Activated naive CD4-positive, alpha-beta T cell treated with anti-CD3 and anti-CD28 coated beads for 36 hours (primary cell): Measurements from ENCODE around the gene CYBB. TPM values are rescaled to one million over a fixed set of nuclear protein-coding genes. Genes with fewer than 3 reads are reported as not detected.
A peak's percentile ranks its signal among the peaks of the same experiment; 100 is the strongest.
"Not testable (repeated sequence)": the region's sequence is repeated elsewhere in the genome, so short reads cannot be mapped to it uniquely, and the experiment has no call there.

Experiments
- CTCF ChIA-PET: fragments of 350-600 bp; sonication (Branson Sonifier 250); formaldehyde crosslinking; loops from one replicate; lab custom pipeline; 2021; ENCODE audit warnings: antibody characterized with exemption; lab: Charles Lee
- DNase-seq: peaks from one replicate; pipeline ENCODE4 v3.0.0-alpha.2; 2020
- H3K27ac Mint-ChIP-seq: one replicate; pipeline ENCODE4 v1.8.0; 2021; ENCODE audit warnings: mild to moderate bottlenecking, mixed read lengths
- H3K27me3 Mint-ChIP-seq: one replicate; pipeline ENCODE4 v1.8.0; 2021; ENCODE audit warnings: low read depth, mixed read lengths
- H3K36me3 Mint-ChIP-seq: one replicate; pipeline ENCODE4 v1.8.0; 2021; ENCODE audit warnings: low read depth, mixed read lengths
- H3K4me1 Mint-ChIP-seq: one replicate; pipeline ENCODE4 v1.8.0; 2021; ENCODE audit warnings: low read depth, mixed read lengths
- H3K4me3 Mint-ChIP-seq: one replicate; pipeline ENCODE4 v1.8.0; 2021; ENCODE audit warnings: mild to moderate bottlenecking, moderate library complexity, mixed read lengths
- H3K9me3 Mint-ChIP-seq: one replicate; pipeline ENCODE4 v1.8.0; 2021; ENCODE audit warnings: mixed read lengths
- intact Hi-C: fragments of 100-400 bp; cut with micrococcal nuclease; formaldehyde crosslinking; loops from one replicate; pipeline ENCODE4 v1.15.1; 2023
- total RNA-seq, 2 experiments: library from RNA; stranded (reverse); gene quantifications; one replicate each; pipeline ENCODE4 v1.2.3, GENCODE V29; 2021

The CYBB gene
- total RNA-seq, 2 experiments from 2014 or later = 0.07 TPM; not detected in 1

- DNase-seq = no peak
- no peaks in the 10 kb centered on the region for H3K27me3 Mint-ChIP-seq
- H3K9me3 Mint-ChIP-seq = no peaks in the 10 kb centered on the region
- H3K27ac Mint-ChIP-seq = no peak overlapping the region
- H3K36me3 Mint-ChIP-seq = no peaks in the 10 kb centered on the region
- CTCF ChIA-PET = no interaction called here
- intact Hi-C loops = no loop called here
- H3K4me1 Mint-ChIP-seq = peaks cover 16% of the 10 kb centered on the region
- H3K4me3 Mint-ChIP-seq = no peak overlapping the region
Observed at GRCh38 chrX:37759878-37760418, 19.9 kb upstream of the CYBB start.

GRCh38 chrX:37763400-37763799, 16.5 kb upstream of the CYBB start:
- H3K27ac Mint-ChIP-seq = no peak overlapping the region
- intact Hi-C loops = no loop called here
- H3K4me1 Mint-ChIP-seq = peaks cover 8% of the 10 kb centered on the region
- no peak overlapping the region for H3K4me3 Mint-ChIP-seq
- H3K9me3 Mint-ChIP-seq = no peaks in the 10 kb centered on the region
- H3K27me3 Mint-ChIP-seq = no peaks in the 10 kb centered on the region
- no peak for DNase-seq
- CTCF ChIA-PET = interaction anchor here (1.1 to 2.5 kb wide), 2 partner anchors 18 to 22 kb away, joined by 3 to 12 read pairs; no protein-coding TSS in a partner anchor
- no peaks in the 10 kb centered on the region for H3K36me3 Mint-ChIP-seq

DNA sequence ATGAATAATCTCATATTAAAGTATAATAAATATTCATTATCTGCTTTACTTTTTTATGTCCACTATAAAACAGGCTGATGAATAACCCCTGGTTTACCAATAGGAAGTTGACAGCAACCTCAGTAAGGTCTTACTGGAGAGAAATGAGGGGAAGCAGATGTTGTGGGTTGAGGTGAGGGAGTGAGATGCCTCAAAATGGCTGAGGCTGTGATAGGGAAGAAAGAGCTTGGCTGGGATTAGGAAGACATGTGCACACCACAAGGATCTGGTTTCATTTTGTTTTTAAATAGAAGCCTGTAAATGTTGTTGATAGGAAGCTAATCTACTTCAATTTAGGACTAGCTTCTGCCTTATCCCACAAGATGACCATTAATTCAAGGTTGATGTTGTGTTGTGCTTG, 14.4 kb upstream of the CYBB start:
- CTCF ChIA-PET = interaction anchor here (1.0 kb wide), 1 partner anchor 19 kb away, joined by 3 read pairs; no protein-coding TSS in a partner anchor
- no peaks in the 10 kb centered on the region for H3K36me3 Mint-ChIP-seq
- H3K9me3 Mint-ChIP-seq = no peaks in the 10 kb centered on the region
- intact Hi-C loops = no loop called here
- no peaks in the 10 kb centered on the region for H3K27me3 Mint-ChIP-seq
- peaks cover 7% of the 10 kb centered on the region for H3K4me1 Mint-ChIP-seq
- H3K27ac Mint-ChIP-seq = no peak overlapping the region
- no peak for DNase-seq
- no peak overlapping the region for H3K4me3 Mint-ChIP-seq

GRCh38 chrX:37767430-37767829, 12.4 kb upstream of the CYBB start:
- intact Hi-C loops = no loop called here

DNA sequence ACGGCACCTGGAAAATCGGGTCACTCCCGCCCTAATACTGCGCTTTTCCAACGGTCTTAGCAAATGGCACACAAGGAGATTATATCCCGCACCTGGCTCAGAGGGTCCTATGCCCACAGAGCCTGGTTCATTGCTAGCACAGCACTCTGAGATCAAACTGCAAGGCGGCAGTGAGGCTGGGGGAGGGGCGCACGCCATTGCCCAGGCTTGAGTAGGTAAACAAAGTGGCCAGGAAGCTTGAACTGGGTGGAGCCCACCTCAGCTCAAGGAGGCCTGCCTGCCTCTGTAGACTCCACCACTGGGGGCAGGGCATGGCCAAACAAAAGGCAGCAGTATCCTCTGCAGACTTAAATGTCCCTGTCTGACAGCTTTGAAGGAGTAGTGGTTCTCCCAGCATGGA, 11.0 kb upstream of the CYBB start:
- intact Hi-C loops, H3K27me3 Mint-ChIP-seq, H3K4me1 Mint-ChIP-seq, H3K27ac Mint-ChIP-seq, H3K9me3 Mint-ChIP-seq, H3K36me3 Mint-ChIP-seq, DNase-seq, CTCF ChIA-PET, H3K4me3 Mint-ChIP-seq: not testable (repeated sequence)

More at GRCh38 chrX:37767430-37767829, 12.4 kb upstream of the CYBB start:
- Mint-ChIP-seq H3K27ac (no peak overlapping the region), H3K4me1 (peaks cover 7% of the 10 kb centered on the region), H3K36me3 (no peaks in the 10 kb centered on the region), H3K27me3 (no peaks in the 10 kb centered on the region), H3K9me3 (no peaks in the 10 kb centered on the region), H3K4me3 (no peak overlapping the region)
- DNase-seq = no peak
- CTCF ChIA-PET = no interaction called here

GRCh38 chrX:37776283-37776986, 3.4 kb upstream of the CYBB start:
- Mint-ChIP-seq H3K27ac (no peak overlapping the region), H3K4me1 (peaks cover 20% of the 10 kb centered on the region), H3K36me3 (no peaks in the 10 kb centered on the region), H3K9me3 (no peaks in the 10 kb centered on the region), H3K27me3 (no peaks in the 10 kb centered on the region), H3K4me3 (no peak overlapping the region)
- intact Hi-C loops = loop anchor here (1.0 to 5.0 kb wide), 3 partner anchors 21 to 46 kb away; no protein-coding TSS in a partner anchor
- DNase-seq = peak; percentile 27
- CTCF ChIA-PET = no interaction called here

GRCh38 chrX:37776987-37777325, 2.9 kb upstream of the CYBB start:
- Mint-ChIP-seq H3K27ac (no peak overlapping the region), H3K4me1 (peaks cover 20% of the 10 kb centered on the region), H3K9me3 (no peaks in the 10 kb centered on the region), H3K4me3 (no peak overlapping the region), H3K36me3 (no peaks in the 10 kb centered on the region), H3K27me3 (no peaks in the 10 kb centered on the region)
- DNase-seq = no peak
- CTCF ChIA-PET = no interaction called here
- intact Hi-C loops = loop anchor here (1.0 to 5.0 kb wide), 3 partner anchors 22 to 45 kb away; no protein-coding TSS in a partner anchor

DNA sequence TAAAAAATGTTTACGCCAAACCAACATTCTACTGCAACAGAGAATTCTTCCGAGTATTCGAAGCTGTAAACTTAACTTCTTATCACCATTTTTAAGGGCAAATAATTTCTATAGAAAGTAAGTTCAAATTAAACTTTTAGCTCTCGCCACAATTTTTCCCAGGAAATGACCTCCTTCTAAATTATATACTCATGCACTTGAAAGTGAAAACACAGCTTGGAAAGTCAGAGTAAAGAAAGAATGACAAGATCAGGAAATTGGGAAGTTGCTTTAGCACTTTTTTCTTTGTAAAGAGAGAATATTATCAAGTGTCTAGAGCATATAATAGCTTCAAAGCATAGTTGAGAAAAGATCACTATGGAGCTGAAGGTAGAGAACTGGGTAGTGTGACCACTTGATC, 1.2 kb downstream of the CYBB start:
- no peak overlapping the region for H3K27ac Mint-ChIP-seq
- H3K9me3 Mint-ChIP-seq = no peaks in the 10 kb centered on the region
- no peak overlapping the region for H3K4me3 Mint-ChIP-seq
- no peaks in the 10 kb centered on the region for H3K36me3 Mint-ChIP-seq
- no peak for DNase-seq
- no peaks in the 10 kb centered on the region for H3K27me3 Mint-ChIP-seq
- intact Hi-C loops = no loop called here
- CTCF ChIA-PET = interaction anchor here (1.0 kb wide), 1 partner anchor 35 kb away, joined by 3 read pairs; no protein-coding TSS in a partner anchor
- peaks cover 16% of the 10 kb centered on the region for H3K4me1 Mint-ChIP-seq

DNA sequence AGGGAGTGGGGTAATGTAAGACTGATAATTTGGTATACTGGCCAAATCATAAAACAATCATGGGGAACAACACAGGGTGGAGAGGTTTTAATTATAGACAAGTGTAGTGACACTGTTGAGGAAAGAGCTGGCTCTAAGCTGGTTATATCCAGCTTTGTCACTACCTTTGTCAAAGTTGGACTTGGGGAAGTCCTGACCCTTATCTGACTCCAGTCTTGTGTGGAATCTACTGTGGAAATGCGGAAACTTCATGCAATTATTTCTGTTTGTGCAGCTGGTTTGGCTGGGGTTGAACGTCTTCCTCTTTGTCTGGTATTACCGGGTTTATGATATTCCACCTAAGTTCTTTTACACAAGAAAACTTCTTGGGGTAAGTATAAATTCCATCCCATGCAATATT, 2.0 kb downstream of the CYBB start:
- Mint-ChIP-seq H3K9me3 (no peaks in the 10 kb centered on the region), H3K4me1 (peaks cover 16% of the 10 kb centered on the region), H3K27ac (no peak overlapping the region), H3K36me3 (no peaks in the 10 kb centered on the region), H3K27me3 (no peaks in the 10 kb centered on the region), H3K4me3 (no peak overlapping the region)
- CTCF ChIA-PET = interaction anchor here (1.0 kb wide), 1 partner anchor 36 kb away, joined by 3 read pairs; no protein-coding TSS in a partner anchor
- no peak for DNase-seq
- intact Hi-C loops = no loop called here

DNA sequence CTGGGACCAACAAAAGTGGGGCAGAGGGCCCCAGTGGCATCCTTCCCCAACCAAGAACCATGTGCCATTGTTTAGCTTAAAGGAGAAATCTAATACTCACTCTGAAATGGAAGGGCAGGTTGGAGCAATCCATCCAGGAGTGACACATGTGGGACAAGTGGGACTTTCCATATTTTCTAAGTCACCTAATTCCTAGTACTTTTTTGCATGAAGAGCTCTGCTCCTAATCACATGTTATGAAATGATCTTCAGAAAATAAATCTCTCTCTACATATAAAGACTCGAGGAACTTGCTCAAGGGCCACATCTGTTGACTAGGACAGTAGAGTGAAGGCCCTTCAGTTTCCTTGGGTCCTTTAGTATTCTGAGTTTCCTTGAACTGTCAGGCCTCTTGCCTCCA, 2.5 kb downstream of the CYBB start:
- intact Hi-C loops = no loop called here
- H3K27me3 Mint-ChIP-seq = no peaks in the 10 kb centered on the region
- CTCF ChIA-PET = interaction anchor here (1.0 kb wide), 1 partner anchor 36 kb away, joined by 3 read pairs; no protein-coding TSS in a partner anchor
- no peaks in the 10 kb centered on the region for H3K36me3 Mint-ChIP-seq
- H3K4me3 Mint-ChIP-seq = no peak overlapping the region
- no peak overlapping the region for H3K27ac Mint-ChIP-seq
- no peaks in the 10 kb centered on the region for H3K9me3 Mint-ChIP-seq
- no peak for DNase-seq
- H3K4me1 Mint-ChIP-seq = peaks cover 16% of the 10 kb centered on the region

GRCh38 chrX:37783305-37783704, 3.4 kb downstream of the CYBB start:
- no peak overlapping the region for H3K4me3 Mint-ChIP-seq
- CTCF ChIA-PET = no interaction called here

GRCh38 chrX:37785569-37785968, 5.7 kb downstream of the CYBB start:
- intact Hi-C loops = no loop called here
- Mint-ChIP-seq H3K27ac (no peak overlapping the region), H3K4me1 (peaks cover 21% of the 10 kb centered on the region), H3K36me3 (no peaks in the 10 kb centered on the region), H3K27me3 (no peaks in the 10 kb centered on the region), H3K9me3 (no peaks in the 10 kb centered on the region), H3K4me3 (no peak overlapping the region)
- CTCF ChIA-PET = interaction anchor here (0.7 kb wide), 2 partner anchors 22 to 40 kb away, joined by 3 read pairs; no protein-coding TSS in a partner anchor
- DNase-seq = no peak

More at GRCh38 chrX:37783305-37783704, 3.4 kb downstream of the CYBB start:
- H3K27me3 Mint-ChIP-seq = no peaks in the 10 kb centered on the region
- H3K4me1 Mint-ChIP-seq = peaks cover 21% of the 10 kb centered on the region
- intact Hi-C loops = no loop called here
- no peaks in the 10 kb centered on the region for H3K9me3 Mint-ChIP-seq
- no peaks in the 10 kb centered on the region for H3K36me3 Mint-ChIP-seq
- no peak overlapping the region for H3K27ac Mint-ChIP-seq
- DNase-seq = no peak
